Activated CD4-positive, alpha-beta T cell treated with anti-CD3 and anti-CD28 coated beads for 24 hours (primary cell): Measurements from ENCODE around the gene RAP1GAP.

Source experiments
- DNase-seq, 2 donors: peaks; one replicate each; pipeline ENCODE4 v3.0.0-alpha.2; 2020; ENCODE audit warnings: low read depth in 2 of 2

The RAP1GAP gene

DNA sequence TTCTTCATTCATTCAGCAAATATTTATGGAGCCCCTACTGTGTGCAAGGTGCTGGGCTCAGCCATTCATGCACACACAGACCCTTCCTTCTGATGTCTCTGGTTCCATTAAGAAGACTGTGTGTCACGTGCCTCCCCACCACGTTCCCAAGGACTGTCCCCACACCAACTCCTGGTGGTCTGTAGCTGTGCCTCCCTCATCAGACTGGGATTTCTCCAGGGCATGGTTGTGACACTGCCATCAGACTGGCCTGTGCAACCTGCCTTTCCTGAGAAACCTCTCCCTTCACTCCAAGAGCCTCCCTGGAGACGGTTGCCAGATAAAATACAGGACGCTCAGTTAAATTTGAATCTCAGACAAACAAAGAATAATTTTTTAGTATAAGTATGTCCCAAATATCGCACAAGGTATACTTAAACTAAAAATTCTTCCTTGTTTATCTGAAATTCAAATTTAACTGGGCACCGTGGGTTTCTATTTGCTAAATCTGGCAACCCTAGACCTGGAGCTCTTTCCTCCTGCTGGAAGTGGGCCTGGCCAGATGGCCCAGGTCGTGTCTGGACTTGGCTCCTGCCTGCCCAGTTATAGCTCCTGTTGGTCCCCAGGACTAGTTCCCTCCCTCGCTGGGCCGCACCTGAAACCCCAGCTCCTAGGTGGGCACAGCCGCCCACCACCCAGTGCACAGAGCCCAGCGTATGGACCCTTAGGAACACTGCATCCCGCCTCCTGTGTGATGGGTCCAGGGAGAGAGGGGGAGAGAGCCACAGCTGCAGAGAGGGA lies 76.9 kb downstream of the RAP1GAP start:
- no peak for DNase-seq

DNA sequence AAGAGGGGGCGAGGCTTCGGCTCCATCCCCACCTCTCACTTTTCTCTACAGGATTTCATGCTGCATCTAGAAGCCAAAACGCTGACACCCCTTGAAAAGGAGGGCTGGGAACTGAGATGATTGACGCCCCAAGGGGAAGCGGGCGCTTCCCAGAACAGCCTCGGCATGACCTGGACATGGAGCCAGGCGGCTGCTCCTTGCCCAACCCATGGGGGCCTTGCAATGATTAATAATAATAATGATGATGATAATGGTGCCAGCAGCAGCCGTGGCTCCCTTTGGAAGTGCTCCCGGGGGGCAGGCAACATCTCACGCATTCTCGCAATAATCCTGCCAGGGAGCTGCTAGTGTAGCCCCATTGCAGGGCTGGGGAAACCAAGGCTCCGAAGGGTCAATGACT lies 78.2 kb downstream of the RAP1GAP start:
- no peak for DNase-seq

DNA sequence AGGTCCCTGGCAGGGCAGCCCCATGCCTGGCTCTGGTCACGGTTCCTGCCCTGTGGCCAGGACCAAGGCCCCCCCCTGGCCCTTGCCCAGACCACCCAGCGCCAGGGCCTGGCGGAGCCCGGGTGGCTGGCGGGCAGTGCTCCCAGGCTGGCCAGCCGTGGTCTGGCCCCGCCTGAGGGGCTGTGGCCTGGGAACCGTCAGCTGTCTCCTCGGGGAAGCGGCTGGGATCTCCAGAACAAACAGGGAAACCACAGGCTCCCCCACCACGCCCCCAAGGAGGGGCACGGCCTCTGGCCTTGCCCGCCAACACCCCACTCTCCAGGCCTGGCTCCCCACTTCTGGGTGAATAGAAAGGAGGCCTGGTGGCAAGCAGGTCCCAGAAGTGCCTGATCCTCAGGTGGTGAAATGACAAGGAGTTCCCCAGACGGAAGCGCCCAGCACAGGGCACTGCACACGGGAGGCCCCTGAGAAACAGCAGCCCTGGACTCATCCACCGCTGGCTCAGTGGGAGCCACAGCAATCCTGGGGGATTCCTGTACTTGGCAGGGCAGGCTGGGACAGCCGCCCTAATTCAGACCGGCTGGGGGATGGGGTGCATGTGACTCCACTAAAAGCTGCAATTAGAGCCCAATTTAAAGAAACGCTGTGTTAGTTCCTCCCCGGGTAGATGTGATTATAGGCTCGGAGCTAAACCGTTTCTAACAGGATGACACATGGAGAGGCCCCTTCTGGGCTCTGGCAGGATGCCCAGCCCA lies 78.9 kb downstream of the RAP1GAP start:
- DNase-seq, result no peak

DNA sequence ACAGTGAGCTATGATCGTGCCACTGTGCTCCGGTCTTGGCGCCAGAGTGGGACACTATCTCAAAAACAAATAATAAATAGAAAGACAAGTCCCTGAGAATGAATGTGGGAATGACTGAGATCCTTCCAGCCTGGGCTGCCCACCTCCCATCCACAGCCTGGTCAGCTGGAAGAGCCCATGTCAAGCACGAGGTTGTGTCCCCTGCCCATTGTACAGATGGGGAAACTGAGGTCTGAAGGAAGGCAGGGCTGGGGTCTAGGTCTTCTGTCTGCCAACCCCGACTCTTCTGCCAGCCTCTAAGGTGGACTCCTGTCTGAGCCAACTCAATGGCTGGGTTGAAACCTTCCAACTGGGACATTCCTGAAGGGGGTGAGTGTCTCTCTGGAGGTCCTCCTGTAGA lies 79.5 kb downstream of the RAP1GAP start:
- no peak for DNase-seq

DNA sequence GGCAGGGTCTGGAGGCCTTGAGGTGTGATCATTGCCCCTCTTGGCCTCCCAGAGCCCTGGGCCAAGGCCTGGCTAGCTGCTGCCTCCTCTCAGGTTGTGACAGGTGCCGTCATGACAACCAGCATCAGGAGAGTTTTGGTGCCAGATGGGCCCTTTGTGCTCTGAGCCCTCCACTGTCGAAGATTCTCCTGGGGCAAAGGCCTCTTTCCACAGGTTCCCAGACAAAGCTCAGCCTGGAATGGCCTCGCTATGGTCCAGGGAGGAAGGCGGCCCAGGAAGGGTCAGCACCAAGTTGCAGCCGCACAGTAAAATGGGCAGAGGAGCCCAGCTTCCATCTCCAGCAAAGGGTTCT lies 81.6 kb downstream of the RAP1GAP start:
- DNase-seq, result no peak

DNA sequence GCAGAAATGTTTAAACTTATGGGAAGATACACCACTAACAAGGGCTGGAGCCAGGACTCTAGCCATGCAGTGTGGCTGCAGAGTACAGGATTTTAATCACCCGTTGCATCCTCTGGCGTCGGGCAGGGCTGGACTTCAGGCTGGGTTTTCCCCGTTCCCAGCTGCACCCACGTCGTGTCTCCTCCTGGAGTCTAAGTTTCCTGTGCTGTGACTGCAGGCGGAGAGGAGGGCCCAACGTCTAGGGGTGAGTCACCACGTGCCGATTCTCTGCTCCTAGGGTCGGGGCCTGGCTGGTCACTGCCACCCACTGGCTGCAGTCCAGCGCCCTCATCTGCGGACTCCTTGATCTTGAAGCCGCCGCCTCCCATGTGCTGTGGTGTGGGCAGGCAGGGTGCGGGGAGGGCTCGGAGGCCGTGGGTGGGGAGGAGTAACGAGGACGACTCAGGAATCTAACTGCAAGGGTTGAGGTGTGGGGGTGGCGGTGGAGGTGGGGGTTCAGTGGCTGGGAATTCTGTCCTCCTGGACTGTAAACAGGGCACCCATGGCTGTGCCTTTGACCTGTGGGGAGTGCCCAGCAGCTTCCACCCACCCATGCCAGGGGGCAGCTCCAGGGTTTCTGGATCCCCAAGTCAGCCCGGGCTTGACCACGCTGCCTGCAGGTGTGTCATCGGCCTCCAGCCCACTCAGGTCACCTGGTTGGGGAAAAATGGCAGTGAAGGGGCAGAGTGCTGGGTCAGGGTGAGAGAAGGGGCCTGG lies 82.1 kb downstream of the RAP1GAP start:
- DNase-seq, result no peak

DNA sequence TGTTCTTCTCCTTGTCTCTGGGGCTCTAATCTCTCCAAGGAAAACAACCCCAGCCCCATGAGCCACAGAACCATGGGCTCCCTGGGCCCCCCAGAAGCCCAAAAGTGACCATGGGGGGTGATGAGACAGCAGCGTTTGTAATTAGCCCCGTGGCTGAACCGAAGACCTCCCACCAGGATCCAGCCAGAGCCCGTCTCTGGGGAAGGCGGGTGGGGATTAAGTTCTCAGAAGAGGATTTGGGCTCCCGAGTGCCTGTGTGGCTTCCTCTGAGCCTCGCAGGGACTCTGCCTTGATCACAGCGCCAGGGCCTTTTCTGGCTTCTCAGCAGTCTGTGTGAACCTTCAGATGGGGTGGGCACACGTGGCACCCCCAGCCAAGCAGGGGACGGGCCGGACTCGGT lies 82.9 kb downstream of the RAP1GAP start:
- DNase-seq, result no peak

DNA sequence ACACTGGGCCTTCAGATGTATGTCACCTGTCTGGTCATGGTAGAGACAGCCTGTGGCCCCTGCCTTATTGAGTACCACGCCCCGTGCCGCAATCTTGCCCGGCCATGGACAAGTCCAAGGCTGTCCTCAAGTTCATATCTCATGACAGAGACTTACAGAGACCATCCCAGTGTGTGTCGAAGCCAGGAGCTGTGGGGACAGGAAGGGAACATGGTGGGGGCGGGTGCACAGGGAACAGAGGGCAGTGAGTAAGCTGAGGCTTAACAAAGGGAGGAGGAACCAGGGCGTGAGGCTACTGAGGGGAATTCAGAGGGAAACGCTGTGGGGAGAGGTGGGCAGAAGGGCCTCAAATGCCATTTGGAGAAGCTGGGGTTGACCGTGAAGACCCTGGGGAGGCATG lies 84.1 kb downstream of the RAP1GAP start:
- DNase-seq, result no peak

DNA sequence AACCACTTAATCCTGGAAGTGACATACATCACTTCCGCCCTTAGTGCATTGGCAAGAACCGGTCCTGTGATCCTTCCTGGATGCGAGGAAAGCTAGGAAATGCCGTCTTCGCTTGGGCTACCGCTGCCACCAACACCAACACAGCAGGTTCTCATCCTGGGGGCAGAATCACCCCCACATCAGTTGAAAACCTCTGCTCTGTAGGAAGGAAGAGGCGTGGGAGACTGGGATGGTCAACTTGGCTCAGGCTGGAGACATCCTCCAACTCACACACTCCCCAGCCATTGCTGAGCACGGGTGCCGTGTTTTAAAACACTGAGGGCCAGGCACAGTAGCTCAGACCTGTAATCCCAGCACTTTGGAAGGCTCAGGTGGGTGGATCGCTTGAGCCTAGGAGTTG lies 85.1 kb downstream of the RAP1GAP start:
- no peak for DNase-seq

DNA sequence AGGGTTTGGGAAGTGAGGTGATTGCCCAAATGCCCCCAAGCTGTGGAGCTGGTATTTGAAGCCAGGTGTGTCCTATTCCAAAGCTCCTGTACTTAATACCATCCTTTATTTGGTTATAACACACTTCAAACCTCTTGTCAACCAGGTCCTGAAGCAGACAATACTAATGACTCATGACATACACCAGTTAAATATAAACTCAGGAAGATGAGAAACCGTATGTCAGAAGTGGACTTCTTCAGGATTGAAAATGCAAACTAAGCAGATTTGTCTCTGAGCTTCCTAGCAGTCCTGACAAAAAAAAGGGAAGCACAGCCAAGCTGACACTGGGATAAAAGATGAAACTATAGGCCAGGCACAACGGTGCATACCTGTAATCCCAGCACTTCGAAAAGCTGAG lies 89.4 kb downstream of the RAP1GAP start:
- DNase-seq, result no peak

DNA sequence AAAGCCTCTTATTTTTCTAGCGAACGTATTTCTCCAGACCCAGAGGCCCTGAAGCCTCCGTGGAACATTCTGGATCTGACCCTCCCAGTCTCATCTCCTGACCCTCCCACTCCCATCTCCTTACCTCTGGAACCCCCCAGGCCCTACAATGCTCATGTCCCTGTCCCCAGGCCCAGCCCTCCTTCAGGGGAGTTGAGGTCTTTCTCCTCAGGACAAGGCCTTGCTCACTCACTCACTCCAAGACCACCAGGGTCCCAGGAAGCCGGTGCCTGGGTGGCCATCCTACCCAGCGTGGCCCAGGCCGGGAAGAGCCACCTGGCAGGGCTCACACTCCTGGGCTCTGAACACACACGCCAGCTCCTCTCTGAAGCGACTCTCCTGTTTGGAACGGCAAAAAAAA lies 91.2 kb downstream of the RAP1GAP start:
- no peak for DNase-seq

DNA sequence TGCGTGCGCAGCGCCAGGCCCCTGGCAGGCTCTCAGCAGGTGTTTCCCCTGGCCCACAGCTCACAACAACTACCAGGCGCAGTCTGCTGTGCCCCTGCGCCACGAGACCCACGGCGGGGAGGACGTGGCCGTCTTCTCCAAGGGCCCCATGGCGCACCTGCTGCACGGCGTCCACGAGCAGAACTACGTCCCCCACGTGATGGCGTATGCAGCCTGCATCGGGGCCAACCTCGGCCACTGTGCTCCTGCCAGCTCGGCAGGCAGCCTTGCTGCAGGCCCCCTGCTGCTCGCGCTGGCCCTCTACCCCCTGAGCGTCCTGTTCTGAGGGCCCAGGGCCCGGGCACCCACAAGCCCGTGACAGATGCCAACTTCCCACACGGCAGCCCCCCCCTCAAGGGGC lies 91.8 kb downstream of the RAP1GAP start:
- no peak for DNase-seq

DNA sequence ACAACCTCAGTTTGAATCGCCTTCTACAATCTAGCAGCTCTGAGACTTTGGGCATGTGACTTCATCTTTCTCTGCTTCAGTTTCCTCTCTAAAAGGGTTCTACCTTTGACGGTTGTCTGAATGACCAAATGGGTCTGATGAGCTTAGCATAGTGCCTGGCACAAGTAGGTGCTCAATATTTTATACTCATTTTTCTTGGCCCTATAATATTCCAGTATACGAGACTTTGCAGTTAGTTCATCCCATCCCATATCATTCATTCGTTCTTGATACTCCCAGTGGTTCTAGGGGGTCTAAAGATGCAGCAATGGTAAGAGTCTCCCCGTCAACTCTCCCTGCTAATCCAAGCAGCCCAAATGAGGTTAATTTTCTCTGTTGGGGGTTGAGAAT lies 92.4 kb downstream of the RAP1GAP start:
- DNase-seq, result no peak

DNA sequence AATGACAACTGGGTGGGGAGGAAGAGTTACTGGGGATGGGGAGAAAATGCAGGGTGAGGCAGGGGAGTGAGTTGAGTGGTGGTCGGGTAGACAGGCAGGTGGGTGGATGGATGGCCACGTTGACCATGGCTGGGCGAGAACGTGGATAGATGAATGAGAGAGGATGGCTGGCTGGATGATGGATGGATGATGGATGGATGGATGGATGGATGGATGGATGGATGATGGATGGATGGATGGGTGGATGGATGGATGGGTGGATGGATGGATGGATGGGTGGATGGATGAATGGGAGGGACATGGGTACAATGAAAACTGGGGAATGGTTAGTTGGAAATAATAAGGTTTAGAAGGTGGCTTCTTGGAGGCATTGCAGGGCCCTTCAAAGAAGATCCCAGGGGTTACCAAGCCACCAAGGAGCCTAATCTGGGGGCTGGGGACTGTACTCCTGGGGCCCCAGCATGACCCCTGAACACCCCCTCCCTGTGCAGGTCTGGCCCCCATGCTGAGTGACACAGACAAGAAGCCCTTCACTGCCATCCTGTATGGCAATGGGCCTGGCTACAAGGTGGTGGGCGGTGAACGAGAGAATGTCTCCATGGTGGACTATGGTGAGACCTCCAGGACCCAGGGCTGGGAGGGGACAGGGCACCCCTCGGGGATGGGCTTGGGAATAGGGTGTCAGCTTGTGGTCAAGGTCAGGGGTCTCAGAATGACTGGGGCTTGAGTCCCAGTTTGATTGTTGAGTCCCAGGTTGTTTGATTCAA lies 92.9 kb downstream of the RAP1GAP start:
- no peak for DNase-seq

DNA sequence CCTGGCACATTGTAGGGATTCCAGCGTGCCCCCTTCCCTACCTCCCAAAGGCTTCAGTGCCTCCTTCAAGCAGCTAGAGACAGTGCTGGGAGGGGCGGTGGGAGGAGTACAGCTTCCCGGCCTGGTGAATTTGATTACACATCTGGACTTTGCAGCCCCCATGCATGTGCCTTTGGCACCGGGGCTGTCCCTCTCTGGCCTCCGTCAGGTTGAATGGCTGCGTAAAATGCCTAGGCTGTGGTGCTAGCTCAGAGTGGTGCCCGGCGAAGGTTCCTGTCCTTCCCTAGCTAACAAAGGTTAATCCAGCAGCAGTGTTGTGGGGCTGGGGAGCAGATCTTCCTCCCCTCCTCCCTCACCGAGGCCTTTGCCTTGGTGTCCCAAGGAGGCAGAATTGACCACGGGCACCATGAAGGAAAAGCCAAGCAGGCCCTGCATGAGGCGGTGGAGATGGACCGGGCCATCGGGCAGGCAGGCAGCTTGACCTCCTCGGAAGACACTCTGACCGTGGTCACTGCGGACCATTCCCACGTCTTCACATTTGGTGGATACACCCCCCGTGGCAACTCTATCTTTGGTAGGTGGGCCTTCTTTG lies 93.7 kb downstream of the RAP1GAP start:
- DNase-seq, result no peak

DNA sequence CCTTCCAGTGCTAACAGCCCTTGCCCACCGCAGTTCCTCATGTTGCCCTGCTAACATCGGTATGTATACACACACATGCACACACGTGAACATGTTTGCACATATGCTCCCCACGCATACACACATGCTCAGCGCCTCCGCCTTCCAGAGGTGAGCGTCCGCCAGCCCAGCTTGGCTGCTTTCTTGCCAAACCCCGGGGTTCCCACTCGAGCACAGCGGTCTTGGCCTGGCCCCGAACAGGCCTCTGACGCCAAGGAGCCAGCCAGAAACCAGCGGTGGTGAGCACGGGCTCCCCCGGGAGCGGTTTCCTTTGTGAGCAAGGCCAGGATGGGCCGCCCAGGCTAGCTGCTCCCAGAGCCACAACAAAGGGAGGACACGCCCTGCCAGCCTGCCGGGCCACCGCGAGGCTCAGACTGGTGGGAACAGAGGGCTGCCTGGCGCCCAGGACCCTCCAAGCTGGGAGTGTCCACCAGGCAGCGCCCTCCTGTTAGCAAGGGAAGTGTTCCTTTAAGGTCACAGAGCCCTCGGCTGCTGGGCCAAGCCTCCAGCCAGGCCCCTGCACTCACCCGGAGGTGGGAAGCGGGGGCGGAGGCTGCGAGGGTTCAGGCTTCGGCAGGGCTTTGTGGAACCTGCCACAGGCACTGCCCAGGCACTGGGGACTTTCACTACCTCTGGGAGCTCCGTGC lies 94.5 kb downstream of the RAP1GAP start:
- no peak for DNase-seq

DNA sequence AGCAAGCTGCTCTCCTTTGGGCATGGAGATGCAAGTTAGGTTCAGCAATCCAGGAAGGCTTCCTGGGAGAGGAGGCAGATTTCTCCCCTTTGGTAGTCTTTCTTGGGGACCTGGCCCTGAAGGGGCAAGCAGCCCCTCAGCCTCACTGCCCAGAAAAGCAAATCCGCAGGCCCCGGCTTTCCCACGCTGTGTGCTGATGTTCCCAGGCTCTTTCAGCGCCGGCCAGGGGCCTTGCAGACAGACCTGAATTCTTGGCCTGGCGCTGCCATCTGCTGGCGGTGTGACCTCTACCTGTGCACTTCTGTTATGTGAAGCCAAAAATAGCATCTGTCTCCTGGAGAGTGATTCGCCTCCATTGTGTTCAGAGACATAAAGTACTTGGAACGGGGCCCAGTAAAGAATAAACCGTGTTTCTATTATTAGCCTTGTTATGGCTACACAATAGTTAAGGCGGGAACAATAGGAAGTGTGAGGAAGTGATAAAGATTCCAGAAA lies 95.1 kb downstream of the RAP1GAP start:
- DNase-seq, result peak in 1 of 2 donors; percentile 11

DNA sequence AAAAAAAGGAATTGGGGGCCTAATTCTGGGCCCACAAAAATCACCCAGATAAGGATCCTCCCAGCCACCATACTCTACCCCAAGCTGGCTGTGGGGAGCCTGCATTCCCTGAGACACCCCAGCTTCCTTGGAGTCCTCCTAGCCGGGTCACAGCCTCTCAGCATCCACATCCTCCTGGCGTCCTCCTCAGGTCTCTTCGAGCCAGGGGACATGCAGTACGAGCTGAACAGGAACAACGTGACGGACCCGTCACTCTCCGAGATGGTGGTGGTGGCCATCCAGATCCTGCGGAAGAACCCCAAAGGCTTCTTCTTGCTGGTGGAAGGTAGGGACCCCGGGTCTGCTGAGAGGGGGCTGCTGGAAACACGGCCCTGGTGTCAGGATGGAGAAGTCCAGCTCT lies 95.7 kb downstream of the RAP1GAP start:
- DNase-seq, result no peak

DNA sequence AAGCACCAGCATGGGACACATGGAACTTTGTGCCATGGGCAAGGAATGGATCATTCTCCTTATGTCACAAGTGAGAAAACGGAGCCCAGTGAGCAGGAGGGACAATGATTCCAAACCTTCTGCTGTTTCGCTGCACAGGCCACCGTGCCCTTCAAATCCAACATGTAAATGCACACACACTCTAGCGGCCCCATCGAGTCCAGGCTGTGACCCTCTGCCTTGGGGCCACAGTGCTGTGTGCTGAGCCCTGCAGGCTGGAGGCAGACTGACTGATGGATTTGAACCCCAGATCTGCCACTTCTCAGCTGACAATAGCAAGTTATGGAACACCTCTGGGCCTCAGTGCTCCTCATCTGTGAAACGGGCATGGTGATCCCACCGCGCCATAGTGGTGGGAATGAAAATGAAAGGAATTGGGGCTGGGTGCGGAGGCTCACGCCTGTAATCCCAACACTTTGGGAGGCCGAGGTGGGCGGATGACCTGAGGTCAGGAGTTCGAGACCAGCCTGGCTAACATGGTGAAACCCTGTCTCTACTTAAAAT lies 96.4 kb downstream of the RAP1GAP start:
- DNase-seq, result no peak

DNA sequence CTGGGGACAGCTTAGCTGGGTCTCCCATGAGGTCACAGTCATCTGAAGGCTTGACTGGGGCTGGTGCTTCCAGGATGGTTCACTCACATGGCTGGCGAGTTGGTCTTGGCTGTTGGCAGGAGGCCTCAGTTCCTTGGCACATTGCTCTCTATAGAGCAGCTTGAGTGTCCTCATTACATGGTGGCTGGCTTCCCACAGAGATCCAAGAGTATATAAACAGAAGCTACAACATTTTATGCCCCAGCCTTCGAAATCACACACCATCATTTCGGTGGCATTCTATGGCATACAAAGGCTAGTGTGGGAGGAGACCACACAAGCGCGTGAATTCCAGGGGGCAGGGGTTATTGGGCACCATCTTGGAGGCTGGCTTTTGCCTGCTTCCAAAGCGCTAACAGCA lies 96.9 kb downstream of the RAP1GAP start:
- DNase-seq, result no peak

DNA sequence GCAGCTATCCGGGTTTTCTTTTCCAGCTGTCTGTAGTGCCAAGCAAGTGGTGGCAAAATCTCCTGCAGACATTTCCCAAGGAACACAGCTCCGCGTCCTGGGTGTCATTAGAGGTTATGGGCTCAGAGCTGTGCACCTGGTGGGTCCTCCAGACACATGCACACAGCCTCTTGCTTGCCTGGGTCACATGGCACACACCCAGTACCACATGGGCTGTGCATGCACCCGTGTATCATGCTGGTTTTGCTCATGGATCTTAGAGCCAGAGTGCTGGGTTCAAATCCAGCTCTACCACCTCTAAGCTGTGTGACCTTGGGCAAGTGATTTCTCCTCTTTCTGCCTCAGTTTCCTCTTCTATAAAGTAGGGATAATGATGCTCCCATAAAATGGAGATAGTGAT lies 98.3 kb downstream of the RAP1GAP start:
- DNase-seq, result no peak
